ENCODE data around the gene INCA1. TPM values are rescaled to one million over a fixed set of nuclear protein-coding genes. Genes with fewer than 3 reads are reported as not detected.

INCA1 gene
- polyA plus RNA-seq, 1 of the 3 experiments (the other 2 are of a cell fraction): 1.2 TPM

DNA sequence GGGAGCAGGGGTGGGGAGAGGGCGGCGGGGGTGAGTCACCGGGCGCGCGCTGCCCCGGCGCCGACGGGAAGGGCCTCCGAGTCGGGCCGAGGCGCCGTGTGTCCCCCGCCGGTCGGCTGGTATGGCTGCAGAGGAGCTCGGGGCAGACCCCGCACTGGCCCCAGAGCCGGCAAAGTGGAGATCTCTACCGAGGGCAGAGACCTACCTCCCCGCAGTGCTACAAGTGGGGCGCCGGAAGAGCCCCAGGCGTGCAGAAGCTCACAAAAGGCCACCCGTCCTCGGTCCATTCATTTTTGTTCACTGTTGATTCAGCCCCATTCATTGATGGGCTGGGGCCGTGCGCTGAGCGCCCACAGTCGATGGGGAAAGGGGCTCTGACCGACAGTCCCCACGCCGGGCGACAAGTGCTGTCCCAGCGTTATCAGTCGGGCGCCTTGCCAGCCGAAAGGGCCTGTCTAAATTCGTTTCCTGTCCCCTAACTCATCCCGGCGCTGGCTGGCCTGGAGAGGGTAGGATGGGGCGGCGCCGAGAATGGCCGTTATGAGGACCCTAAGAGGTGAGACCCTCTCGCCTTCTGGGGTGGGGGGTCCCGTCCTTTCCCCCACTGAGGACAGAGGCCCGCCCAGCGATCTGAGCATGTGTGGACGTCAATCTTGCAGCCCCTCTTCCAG lies 47.1 kb downstream of the INCA1 start:
- H3K9ac ChIP-seq: peak overlapping the region; percentile 83
- H2AFZ ChIP-seq (ENCODE audit: low read depth): peak overlapping the region; percentile 57; the same call in 1 of the 2 replicates
- H3F3A ChIP-seq (replicated peaks; ENCODE audit: insufficient read depth): peaks cover 50% of the 10 kb centered on the region
- CTCF ChIA-PET: interaction anchor here (1.9 to 2.7 kb wide), 4 partner anchors 16 to 41 kb away, joined by 6 to 13 read pairs (median 8); partner anchors contain the start of gene SPAG7
- peak overlapping the region; percentile 98 for H3K4me2 ChIP-seq
- 5% methylated on average over 7 of the region's 52 CpGs for WGBS (ENCODE audit: low lambda C conversion rate)
- POLR2A ChIA-PET: interaction anchor here (4.6 to 6.7 kb wide), 2 partner anchors 10 to 17 kb away, joined by 16 to 56 read pairs; partner anchors contain the start of genes RNF167, SLC25A11 and SPAG7
- H3K9me3 ChIP-seq: no peaks in the 10 kb centered on the region
- H3K4me3 ChIP-seq (ENCODE audit: low read depth in 2 of 2, low read length in 1 of 2): peak overlapping the region; percentile 59 to 60
- H3K9me2 ChIP-seq: no peaks in the 10 kb centered on the region
- H4K20me1 ChIP-seq (ENCODE audit: insufficient read depth): peaks cover 23% of the 10 kb centered on the region
- peaks cover 18% of the 10 kb centered on the region in 2 experiments for H3K36me3 ChIP-seq (replicated peaks in 1 of 2; ENCODE audit: control insufficient read depth in 1 of 2, insufficient read depth in 2 of 2, low read length in 1 of 2)
- H3K27me3 ChIP-seq (ENCODE audit: insufficient read depth): no peaks in the 10 kb centered on the region
- DNase-seq: peak; percentile 82
- TF ChIP-seq, protein P1, sequence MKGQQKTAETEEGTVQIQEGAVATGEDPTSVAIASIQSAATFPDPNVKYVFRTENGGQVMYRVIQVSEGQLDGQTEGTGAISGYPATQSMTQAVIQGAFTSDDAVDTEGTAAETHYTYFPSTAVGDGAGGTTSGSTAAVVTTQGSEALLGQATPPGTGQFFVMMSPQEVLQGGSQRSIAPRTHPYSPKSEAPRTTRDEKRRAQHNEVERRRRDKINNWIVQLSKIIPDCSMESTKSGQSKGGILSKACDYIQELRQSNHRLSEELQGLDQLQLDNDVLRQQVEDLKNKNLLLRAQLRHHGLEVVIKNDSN (IDR thresholded peaks at IDR 0.05; ENCODE audit: borderline replicate concordance, low read depth): no peak
- TF ChIP-seq FOXJ3 (CRISPR knock-in tag; IDR thresholded peaks at IDR 0.05) (0 out of 2 replicates have a peak, but pooled peaks have one; percentile 35), GATA2 (CRISPR knock-in tag; IDR thresholded peaks at IDR 0.05) (peak; percentile 69), TEAD4 (IDR thresholded peaks at IDR 0.05; ENCODE audit: borderline replicate concordance, insufficient read depth) (no peak), EZH2phosphoT487 (IDR thresholded peaks at IDR 0.05; ENCODE audit: borderline replicate concordance, low read depth) (no peak), EP300 (IDR thresholded peaks at IDR 0.05; ENCODE audit: borderline replicate concordance in 1 of 2, low read depth in 1 of 2, low read length in 1 of 2) (0 out of 4 replicates have a peak, but pooled peaks of 1 of the 2 experiments have one; percentile 4), ELF1 (IDR thresholded peaks at IDR 0.05) (no peak), POLR2AphosphoS5 (IDR thresholded peaks at IDR 0.05; ENCODE audit: low read depth, low read length) (peak; percentile 42), MXI1 (IDR thresholded peaks at IDR 0.05; ENCODE audit: low read depth, low read length) (peak; percentile 45), YY1 (IDR thresholded peaks at IDR 0.05; ENCODE audit: low read depth) (0 out of 2 replicates have a peak, but pooled peaks have one; percentile 5), RXRA (IDR thresholded peaks at IDR 0.05; ENCODE audit: borderline replicate concordance, low read depth) (0 out of 2 replicates have a peak, but pooled peaks have one; percentile 22), SIN3A (IDR thresholded peaks at IDR 0.05; ENCODE audit: borderline replicate concordance, low read depth, low read length) (peak; percentile 7; the same call in 1 of the 2 replicates), TAF1 (IDR thresholded peaks at IDR 0.05; ENCODE audit: borderline replicate concordance, low read depth, low read length) (no peak)
- TF ChIP-seq, protein P2, sequence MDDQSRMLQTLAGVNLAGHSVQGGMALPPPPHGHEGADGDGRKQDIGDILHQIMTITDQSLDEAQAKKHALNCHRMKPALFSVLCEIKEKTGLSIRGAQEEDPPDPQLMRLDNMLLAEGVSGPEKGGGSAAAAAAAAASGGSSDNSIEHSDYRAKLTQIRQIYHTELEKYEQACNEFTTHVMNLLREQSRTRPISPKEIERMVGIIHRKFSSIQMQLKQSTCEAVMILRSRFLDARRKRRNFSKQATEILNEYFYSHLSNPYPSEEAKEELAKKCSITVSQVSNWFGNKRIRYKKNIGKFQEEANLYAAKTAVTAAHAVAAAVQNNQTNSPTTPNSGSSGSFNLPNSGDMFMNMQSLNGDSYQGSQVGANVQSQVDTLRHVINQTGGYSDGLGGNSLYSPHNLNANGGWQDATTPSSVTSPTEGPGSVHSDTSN (IDR thresholded peaks at IDR 0.05): peak; percentile 47; the same call in 1 of the 2 replicates
- peak overlapping the region; percentile 97 to 100 for H3K27ac ChIP-seq (ENCODE audit: low read depth in 2 of 2, low read length in 1 of 2)
- H3K79me2 ChIP-seq (ENCODE audit: insufficient read depth): peaks cover 58% of the 10 kb centered on the region
- H3K4me1 ChIP-seq (ENCODE audit: control insufficient read depth in 1 of 2, insufficient read depth in 2 of 2, low read depth in 1 of 2, low read length in 1 of 2): peaks cover 36 to 37% of the 10 kb centered on the region in 2 experiments
